Neural crest cell (in vitro differentiated cells): ENCODE measurements around the gene FRMD3. TPM values are rescaled to one million over a fixed set of nuclear protein-coding genes. Genes with fewer than 3 reads are reported as not detected.

ENCODE experiments used
- DNase-seq: peaks from one replicate; pipeline ENCODE4 v3.0.0; 2021; ENCODE audit warnings: low read depth, mixed read lengths, low spot score
- H3K27ac Mint-ChIP-seq: one replicate; pipeline ENCODE4 v1.8.0; 2021; ENCODE audit warnings: mild to moderate bottlenecking, mixed read lengths; ENCODE audit not compliant: unreplicated experiment
- H3K27me3 Mint-ChIP-seq: 2 replicates; pipeline ENCODE4 v1.8.0; 2021; ENCODE audit warnings: low read depth, mild to moderate bottlenecking, mixed read lengths
- H3K36me3 Mint-ChIP-seq: 2 replicates; pipeline ENCODE4 v1.8.0; 2021; ENCODE audit warnings: low read depth, mild to moderate bottlenecking, mixed read lengths
- H3K4me1 Mint-ChIP-seq: 2 replicates; pipeline ENCODE4 v1.8.0; 2021; ENCODE audit warnings: mixed read lengths
- H3K4me3 Mint-ChIP-seq: one replicate; pipeline ENCODE4 v1.8.0; 2021; ENCODE audit warnings: mild to moderate bottlenecking, mixed read lengths
- H3K9me3 Mint-ChIP-seq: 2 replicates; pipeline ENCODE4 v1.8.0; 2021; ENCODE audit warnings: mixed read lengths
- CTCF ChIP-seq: fragments of 200-600 bp; sonication (generic); conservative IDR thresholded peaks from 2 replicates; pipeline ENCODE4 v1.5.0; 2021; ENCODE audit warnings: antibody characterized with exemption, mild to moderate bottlenecking
- total RNA-seq: library from RNA; stranded (reverse); gene quantifications from 2 replicates; pipeline ENCODE4 v1.2.1, GENCODE V29; 2021

FRMD3 gene
- total RNA-seq, 1 donor from 2014 or later = 2.3 TPM

DNA sequence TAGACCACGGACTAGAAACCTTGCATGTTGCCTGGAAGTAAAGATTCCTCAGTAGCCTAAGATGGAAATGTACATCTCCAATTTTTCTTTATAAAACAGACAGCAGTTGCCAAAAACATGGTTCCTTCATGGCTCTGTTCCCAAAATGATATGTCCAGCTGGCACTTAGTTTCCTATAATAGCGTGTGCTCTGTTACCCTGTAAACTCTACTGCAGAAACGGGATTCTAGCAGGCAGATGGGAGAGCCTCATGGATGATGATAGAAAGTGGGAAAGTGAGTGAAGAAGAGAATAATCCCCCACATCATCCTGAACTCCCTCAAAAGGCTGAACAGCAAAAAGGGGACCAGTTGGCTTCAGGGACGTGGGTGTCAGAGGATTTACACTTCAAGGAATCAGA lies 118.2 kb downstream of the FRMD3 start:
- H3K27me3 Mint-ChIP-seq = no peaks in the 10 kb centered on the region
- peaks cover 3% of the 10 kb centered on the region for H3K36me3 Mint-ChIP-seq
- TF ChIP-seq CTCF = no peak
- no peak overlapping the region for H3K27ac Mint-ChIP-seq
- peaks cover 15% of the 10 kb centered on the region for H3K9me3 Mint-ChIP-seq
- H3K4me3 Mint-ChIP-seq = no peak overlapping the region
- peaks cover 12% of the 10 kb centered on the region for H3K4me1 Mint-ChIP-seq
- DNase-seq = no peak

- H3K27me3 Mint-ChIP-seq = no peaks in the 10 kb centered on the region
- no peak overlapping the region for H3K4me3 Mint-ChIP-seq
- H3K9me3 Mint-ChIP-seq = peaks cover 19% of the 10 kb centered on the region
- no peak for TF ChIP-seq CTCF
- peaks cover 3% of the 10 kb centered on the region for H3K36me3 Mint-ChIP-seq
- no peaks in the 10 kb centered on the region for H3K4me1 Mint-ChIP-seq
- H3K27ac Mint-ChIP-seq = no peak overlapping the region
- DNase-seq = no peak
These were observed 119.9 kb downstream of the FRMD3 start for GRCh38 chr9:83418283-83418682.

GRCh38 chr9:83413367-83413766 lies 124.8 kb downstream of the FRMD3 start:
- H3K9me3 Mint-ChIP-seq = peaks cover 11% of the 10 kb centered on the region
- H3K36me3 Mint-ChIP-seq = no peaks in the 10 kb centered on the region
- no peaks in the 10 kb centered on the region for H3K4me1 Mint-ChIP-seq
- no peak for TF ChIP-seq CTCF
- no peak overlapping the region for H3K4me3 Mint-ChIP-seq
- no peaks in the 10 kb centered on the region for H3K27me3 Mint-ChIP-seq
- no peak overlapping the region for H3K27ac Mint-ChIP-seq
- no peak for DNase-seq

DNA sequence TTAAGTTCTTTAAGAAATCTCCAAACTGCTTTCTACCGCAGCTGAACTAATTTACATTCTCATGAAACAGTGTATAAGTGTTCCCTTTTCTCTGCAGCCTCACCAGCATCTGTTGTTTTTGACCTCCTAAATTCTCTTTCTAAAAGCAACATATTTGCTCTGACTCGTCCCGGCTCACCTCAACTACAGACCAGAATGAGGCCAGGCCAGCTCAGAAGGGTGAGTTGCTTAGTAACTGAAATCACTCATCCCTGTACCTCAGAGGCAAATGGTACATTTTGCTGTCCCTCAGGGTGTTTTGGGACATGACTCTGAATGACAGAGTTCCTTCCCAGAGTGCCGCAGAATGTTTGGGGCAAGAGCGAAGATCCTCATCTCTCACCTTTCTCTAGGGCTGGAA lies 127.5 kb downstream of the FRMD3 start:
- TF ChIP-seq CTCF = no peak
- Mint-ChIP-seq H3K27me3 (no peaks in the 10 kb centered on the region), H3K9me3 (peaks cover 4% of the 10 kb centered on the region), H3K4me3 (no peak overlapping the region), H3K4me1 (no peaks in the 10 kb centered on the region), H3K36me3 (peaks cover 2% of the 10 kb centered on the region), H3K27ac (no peak overlapping the region)
- no peak for DNase-seq

DNA sequence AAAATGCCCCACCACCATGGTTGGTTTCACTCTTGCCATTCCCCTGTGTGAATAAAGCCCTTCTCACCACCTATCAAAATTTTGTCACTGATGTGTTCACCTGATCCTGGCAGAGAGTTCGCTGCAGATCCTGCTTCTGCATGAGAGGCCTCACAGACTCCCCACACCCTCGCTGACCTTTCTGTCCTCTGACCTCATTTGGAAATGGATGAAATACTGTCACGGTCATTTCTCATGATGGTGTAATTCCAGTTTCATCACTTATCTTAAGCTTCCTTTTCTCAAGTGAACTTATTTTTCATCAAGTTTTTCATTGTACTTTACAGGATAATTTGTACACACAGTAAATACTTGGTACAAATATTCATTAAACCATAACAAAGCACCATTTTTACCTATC lies 131.3 kb downstream of the FRMD3 start:
- no peak for DNase-seq
- Mint-ChIP-seq H3K27ac (no peak overlapping the region), H3K27me3 (no peaks in the 10 kb centered on the region), H3K4me1 (peaks cover 5% of the 10 kb centered on the region), H3K4me3 (no peak overlapping the region), H3K9me3 (no peaks in the 10 kb centered on the region), H3K36me3 (peaks cover 2% of the 10 kb centered on the region)
- no peak for TF ChIP-seq CTCF

GRCh38 chr9:83405759-83406158 lies 132.4 kb downstream of the FRMD3 start:
- H3K4me1 Mint-ChIP-seq = peaks cover 5% of the 10 kb centered on the region
- H3K27me3 Mint-ChIP-seq = no peaks in the 10 kb centered on the region
- H3K36me3 Mint-ChIP-seq = peaks cover 2% of the 10 kb centered on the region
- H3K9me3 Mint-ChIP-seq = no peaks in the 10 kb centered on the region
- no peak overlapping the region for H3K27ac Mint-ChIP-seq
- no peak overlapping the region for H3K4me3 Mint-ChIP-seq
- no peak for TF ChIP-seq CTCF
- no peak for DNase-seq
